ENCODE data around the gene SLC44A1. TPM values are rescaled to one million over a fixed set of nuclear protein-coding genes. Genes with fewer than 3 reads are reported as not detected.

The SLC44A1 gene
- total and polyA plus RNA-seq, 10 of the 15 experiments (the other 5 are each of a cell fraction or from before 2014, with no cell fraction given): 2.4 to 21.2 (median 12.4) TPM

GRCh38 chr9:105447814-105448812 lies 203.7 kb downstream of the SLC44A1 start, which contains the start of gene FSD1L (continued):
- TF ChIP-seq NFXL1 (IDR thresholded peaks at IDR 0.05; ENCODE audit: borderline replicate concordance): no peak
- no peak for TF ChIP-seq BACH1 (IDR thresholded peaks at IDR 0.05; ENCODE audit: borderline replicate concordance)
- no peak for TF ChIP-seq CREB1 (IDR thresholded peaks at IDR 0.05; ENCODE audit: low read depth)
- TF ChIP-seq IKZF2 (IDR thresholded peaks at IDR 0.05): peak in 1 of 2 experiments; percentile 56; a peak in 2 of 4 replicates
- TF ChIP-seq POU2F2 (IDR thresholded peaks at IDR 0.05; ENCODE audit: borderline replicate concordance, low read depth, low read length): no peak
- peak; percentile 66; the same call in 1 of the 2 replicates for TF ChIP-seq POLR2AphosphoS2 (IDR thresholded peaks at IDR 0.05; ENCODE audit: low read depth, low read length)
- no peak for TF ChIP-seq CBX5 (IDR thresholded peaks at IDR 0.05; ENCODE audit: low read depth)
- TF ChIP-seq BRCA1 (IDR thresholded peaks at IDR 0.05; ENCODE audit: low read depth, low read length): no peak
- TF ChIP-seq BCLAF1 (IDR thresholded peaks at IDR 0.05): no peak
- TF ChIP-seq NR2F1 (conservative IDR thresholded peaks at IDR 0.05): peak; percentile 95
- no peak for TF ChIP-seq STAT1 (conservative IDR thresholded peaks at IDR 0.05)
- no peak for TF ChIP-seq RCOR1 (conservative IDR thresholded peaks at IDR 0.05; ENCODE audit: low read depth, low read length)
- TF ChIP-seq E4F1 (IDR thresholded peaks at IDR 0.05; ENCODE audit: borderline replicate concordance, partially characterized antibody): peak; percentile 28
- TF ChIP-seq ZNF24 (IDR thresholded peaks at IDR 0.05): no peak
- TF ChIP-seq MAX (IDR thresholded peaks at IDR 0.05; ENCODE audit: low read depth, low read length): no peak
- TF ChIP-seq SUZ12 (IDR thresholded peaks at IDR 0.05; ENCODE audit: unreplicated experiment): no peak
- no peak for TF ChIP-seq FOXK2 (IDR thresholded peaks at IDR 0.05)
- peak; percentile 57; the same call in 1 of the 2 replicates for TF ChIP-seq TAF1 (IDR thresholded peaks at IDR 0.05; ENCODE audit: borderline replicate concordance, low read depth, low read length)

Measured in GM12878 (cell line).